ENCODE data around the gene PTP4A2. TPM values are rescaled to one million over a fixed set of nuclear protein-coding genes. Genes with fewer than 3 reads are reported as not detected.

Gene PTP4A2
- total RNA-seq, 1 experiment from 2014 or later = 201 TPM

- no peak for TF ChIP-seq EZH2 (IDR thresholded peaks at IDR 0.05; ENCODE audit: low read depth)
- TF ChIP-seq, protein P1, sequence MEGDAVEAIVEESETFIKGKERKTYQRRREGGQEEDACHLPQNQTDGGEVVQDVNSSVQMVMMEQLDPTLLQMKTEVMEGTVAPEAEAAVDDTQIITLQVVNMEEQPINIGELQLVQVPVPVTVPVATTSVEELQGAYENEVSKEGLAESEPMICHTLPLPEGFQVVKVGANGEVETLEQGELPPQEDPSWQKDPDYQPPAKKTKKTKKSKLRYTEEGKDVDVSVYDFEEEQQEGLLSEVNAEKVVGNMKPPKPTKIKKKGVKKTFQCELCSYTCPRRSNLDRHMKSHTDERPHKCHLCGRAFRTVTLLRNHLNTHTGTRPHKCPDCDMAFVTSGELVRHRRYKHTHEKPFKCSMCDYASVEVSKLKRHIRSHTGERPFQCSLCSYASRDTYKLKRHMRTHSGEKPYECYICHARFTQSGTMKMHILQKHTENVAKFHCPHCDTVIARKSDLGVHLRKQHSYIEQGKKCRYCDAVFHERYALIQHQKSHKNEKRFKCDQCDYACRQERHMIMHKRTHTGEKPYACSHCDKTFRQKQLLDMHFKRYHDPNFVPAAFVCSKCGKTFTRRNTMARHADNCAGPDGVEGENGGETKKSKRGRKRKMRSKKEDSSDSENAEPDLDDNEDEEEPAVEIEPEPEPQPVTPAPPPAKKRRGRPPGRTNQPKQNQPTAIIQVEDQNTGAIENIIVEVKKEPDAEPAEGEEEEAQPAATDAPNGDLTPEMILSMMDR (conservative IDR thresholded peaks at IDR 0.05) = no peak
- Histone ChIP-seq H3K4me2 (no peak overlapping the region), H3K79me2 (ENCODE audit: low read depth) (no peaks in the 10 kb centered on the region), H3K27me3 (ENCODE audit: insufficient read depth, low read depth) (no peaks in the 10 kb centered on the region), H3K36me3 (ENCODE audit: low read depth) (no peaks in the 10 kb centered on the region), H4K20me1 (ENCODE audit: insufficient read depth) (no peaks in the 10 kb centered on the region), H3K9me2 (ENCODE audit: insufficient read depth) (no peaks in the 10 kb centered on the region), H3K4me1 (replicated peaks; ENCODE audit: insufficient read depth) (no peaks in the 10 kb centered on the region), H2AFZ (no peak overlapping the region), H3K9me3 (ENCODE audit: insufficient read depth, low read depth) (no peaks in the 10 kb centered on the region), H3K27ac (no peak overlapping the region), H3K4me3 (no peak overlapping the region), H3F3A (ENCODE audit: insufficient read depth, low read depth) (no peaks in the 10 kb centered on the region)
- intact Hi-C loops (cut with micrococcal nuclease; ENCODE audit: unreplicated experiment) = no loop called here
- CTCF ChIA-PET = no interaction called here
- POLR2A ChIA-PET (ENCODE audit: unreplicated experiment) = no interaction called here
- no TSS peak for BruUV-seq (replicated peaks)
- DNase-seq = no peak
These were observed 68.7 kb downstream of the PTP4A2 start for GRCh38 chr1:31869449-31869848.

DNA sequence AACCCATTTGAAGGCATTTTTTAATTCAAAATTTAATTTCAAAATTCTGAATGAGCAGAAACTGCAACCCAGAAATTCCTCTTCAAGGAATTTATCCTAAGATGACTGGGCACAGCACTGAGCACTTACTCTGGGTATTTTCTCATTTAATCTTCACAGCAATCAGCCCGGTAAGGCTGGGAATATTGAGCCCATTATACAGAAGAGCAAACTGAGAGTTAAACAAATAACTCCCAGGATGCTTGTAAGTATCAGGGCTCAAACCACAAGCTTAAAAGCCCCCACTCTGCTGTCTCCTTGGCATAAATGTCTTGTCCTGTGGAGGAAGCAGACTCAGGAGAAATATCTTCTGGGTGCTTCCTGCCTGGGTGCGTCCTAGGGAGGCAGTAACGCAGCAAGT is 69.3 kb downstream of the PTP4A2 start:
- no peak for DNase-seq
- intact Hi-C loops (cut with micrococcal nuclease; ENCODE audit: unreplicated experiment) = no loop called here

DNA sequence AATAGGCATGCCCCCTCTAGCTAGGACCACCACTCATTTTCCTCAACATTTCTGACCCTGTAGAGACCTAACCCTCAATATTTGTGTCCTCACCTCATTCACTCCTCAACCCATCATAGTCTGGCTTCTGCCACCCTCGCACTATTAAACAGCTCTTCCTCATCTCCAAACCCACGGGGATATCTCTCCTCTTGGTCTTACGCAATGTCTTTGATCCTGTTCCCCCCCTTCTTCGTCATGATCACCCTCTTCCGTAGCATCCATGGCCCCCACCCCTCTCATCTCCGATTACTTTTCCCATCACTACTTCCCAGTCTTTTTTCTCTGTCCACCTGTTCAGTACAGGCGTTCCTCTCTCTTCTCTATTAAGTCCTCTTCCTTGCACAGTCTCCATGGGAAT is 70.6 kb downstream of the PTP4A2 start:
- no peaks in the 10 kb centered on the region for H3K4me1 ChIP-seq (replicated peaks; ENCODE audit: insufficient read depth)
- H3F3A ChIP-seq (ENCODE audit: insufficient read depth, low read depth) = no peaks in the 10 kb centered on the region
- no peaks in the 10 kb centered on the region for H3K79me2 ChIP-seq (ENCODE audit: low read depth)
- intact Hi-C loops (cut with micrococcal nuclease; ENCODE audit: unreplicated experiment) = no loop called here
- TF ChIP-seq EZH2 (IDR thresholded peaks at IDR 0.05; ENCODE audit: low read depth) = no peak
- TF ChIP-seq, protein P1 (conservative IDR thresholded peaks at IDR 0.05) = no peak
- no peak overlapping the region for H2AFZ ChIP-seq
- no peak overlapping the region for H3K4me2 ChIP-seq
- ChIA-PET CTCF (no interaction called here), POLR2A (ENCODE audit: unreplicated experiment) (no interaction called here)
- H3K36me3 ChIP-seq (ENCODE audit: low read depth) = no peaks in the 10 kb centered on the region
- no peak overlapping the region for H3K4me3 ChIP-seq
- H3K9me3 ChIP-seq (ENCODE audit: insufficient read depth, low read depth) = no peaks in the 10 kb centered on the region
- no peaks in the 10 kb centered on the region for H3K9me2 ChIP-seq (ENCODE audit: insufficient read depth)
- H4K20me1 ChIP-seq (ENCODE audit: insufficient read depth) = no peaks in the 10 kb centered on the region
- H3K27ac ChIP-seq = no peak overlapping the region
- no peaks in the 10 kb centered on the region for H3K27me3 ChIP-seq (ENCODE audit: insufficient read depth, low read depth)
- DNase-seq = no peak
- BruUV-seq (replicated peaks) = no TSS peak

More for the DNA sequence above, 69.3 kb downstream of the PTP4A2 start:
- Histone ChIP-seq H3F3A (ENCODE audit: insufficient read depth, low read depth) (no peaks in the 10 kb centered on the region), H3K79me2 (ENCODE audit: low read depth) (no peaks in the 10 kb centered on the region), H3K4me2 (no peak overlapping the region), H4K20me1 (ENCODE audit: insufficient read depth) (no peaks in the 10 kb centered on the region), H3K27ac (no peak overlapping the region), H3K4me1 (replicated peaks; ENCODE audit: insufficient read depth) (no peaks in the 10 kb centered on the region), H3K4me3 (no peak overlapping the region), H3K36me3 (ENCODE audit: low read depth) (no peaks in the 10 kb centered on the region), H3K27me3 (ENCODE audit: insufficient read depth, low read depth) (no peaks in the 10 kb centered on the region), H3K9me2 (ENCODE audit: insufficient read depth) (no peaks in the 10 kb centered on the region), H3K9me3 (ENCODE audit: insufficient read depth, low read depth) (no peaks in the 10 kb centered on the region), H2AFZ (no peak overlapping the region)
- TF ChIP-seq, protein P1 (conservative IDR thresholded peaks at IDR 0.05) = no peak
- no peak for TF ChIP-seq EZH2 (IDR thresholded peaks at IDR 0.05; ENCODE audit: low read depth)
- ChIA-PET CTCF (no interaction called here), POLR2A (ENCODE audit: unreplicated experiment) (no interaction called here)
- BruUV-seq (replicated peaks) = no TSS peak

Measured in PC-9 (cell line).